ENCODE data around the gene CNTN4. TPM values are rescaled to one million over a fixed set of nuclear protein-coding genes. Genes with fewer than 3 reads are reported as not detected.

Gene CNTN4
- total and polyA plus RNA-seq, 4 donors: 1.5 to 30.7 (median 5.7) TPM

GRCh38 chr3:2535206-2535605 is 436.5 kb downstream of the CNTN4 start:
- no peak overlapping the region for H3K9ac ChIP-seq (ENCODE audit: insufficient read depth in 1 of 2, low read length in 2 of 2)
- TF ChIP-seq CTCF (IDR thresholded peaks at IDR 0.05; ENCODE audit: control extremely low read depth, extremely low read depth): no peak
- H3K27ac ChIP-seq (ENCODE audit: low read depth in 1 of 2, low read length in 1 of 2): no peak overlapping the region
- no peaks in the 10 kb centered on the region for H3K9me3 ChIP-seq (ENCODE audit: control insufficient read depth in 4 of 4, insufficient read depth in 3 of 4, low read length in 3 of 4)
- 82 to 92% methylated on average over 1 of the region's 1 CpG for WGBS, 2 donors
- H3K4me1 ChIP-seq (ENCODE audit: control insufficient read depth in 5 of 5, insufficient read depth in 5 of 5, low read length in 5 of 5): no peaks in the 10 kb centered on the region
- ATAC-seq (ENCODE audit: insufficient read depth, low FRiP score) (no peak), DNase-seq (no peak)
- no peaks in the 10 kb centered on the region for H3K27me3 ChIP-seq (ENCODE audit: control insufficient read depth in 3 of 3, insufficient read depth in 3 of 3, low read length in 2 of 3)
- no peaks in the 10 kb centered on the region for H3K36me3 ChIP-seq (ENCODE audit: control insufficient read depth in 4 of 4, insufficient read depth in 4 of 4, low read length in 4 of 4)
- no peak overlapping the region for H3K4me3 ChIP-seq

GRCh38 chr3:2536575-2536974 is 437.9 kb downstream of the CNTN4 start:
- Histone ChIP-seq H3K9me3 (ENCODE audit: control insufficient read depth in 4 of 4, insufficient read depth in 3 of 4, low read length in 3 of 4) (no peaks in the 10 kb centered on the region), H3K9ac (ENCODE audit: insufficient read depth in 1 of 2, low read length in 2 of 2) (no peak overlapping the region), H3K4me3 (no peak overlapping the region), H3K36me3 (ENCODE audit: control insufficient read depth in 4 of 4, insufficient read depth in 4 of 4, low read length in 4 of 4) (no peaks in the 10 kb centered on the region), H3K27me3 (ENCODE audit: control insufficient read depth in 3 of 3, insufficient read depth in 3 of 3, low read length in 2 of 3) (no peaks in the 10 kb centered on the region), H3K4me1 (ENCODE audit: control insufficient read depth in 5 of 5, insufficient read depth in 5 of 5, low read length in 5 of 5) (no peaks in the 10 kb centered on the region), H3K27ac (ENCODE audit: low read depth in 1 of 2, low read length in 1 of 2) (no peak overlapping the region)
- no peak for TF ChIP-seq CTCF (IDR thresholded peaks at IDR 0.05; ENCODE audit: control extremely low read depth, extremely low read depth)
- no peak for ATAC-seq (ENCODE audit: insufficient read depth, low FRiP score)
- 81 to 86% methylated on average over 2 of the region's 2 CpGs for WGBS, 2 donors
- DNase-seq: no peak

GRCh38 chr3:2540115-2540514 is 441.4 kb downstream of the CNTN4 start:
- no peak for TF ChIP-seq CTCF (IDR thresholded peaks at IDR 0.05; ENCODE audit: control extremely low read depth, extremely low read depth)
- Histone ChIP-seq H3K27me3 (ENCODE audit: control insufficient read depth in 3 of 3, insufficient read depth in 3 of 3, low read length in 2 of 3) (no peaks in the 10 kb centered on the region), H3K27ac (ENCODE audit: low read depth in 1 of 2, low read length in 1 of 2) (no peak overlapping the region), H3K36me3 (ENCODE audit: control insufficient read depth in 4 of 4, insufficient read depth in 4 of 4, low read length in 4 of 4) (no peaks in the 10 kb centered on the region), H3K4me3 (no peak overlapping the region), H3K4me1 (ENCODE audit: control insufficient read depth in 5 of 5, insufficient read depth in 5 of 5, low read length in 5 of 5) (no peaks in the 10 kb centered on the region), H3K9ac (ENCODE audit: insufficient read depth in 1 of 2, low read length in 2 of 2) (no peak overlapping the region), H3K9me3 (ENCODE audit: control insufficient read depth in 4 of 4, insufficient read depth in 3 of 4, low read length in 3 of 4) (no peaks in the 10 kb centered on the region)
- ATAC-seq (ENCODE audit: insufficient read depth, low FRiP score) (no peak), DNase-seq (no peak)
- WGBS, 2 donors: 81 to 82% methylated on average over 5 of the region's 5 CpGs

GRCh38 chr3:2543247-2543646 is 444.6 kb downstream of the CNTN4 start:
- peak; percentile 41 for ATAC-seq (ENCODE audit: insufficient read depth, low FRiP score)

More at GRCh38 chr3:2543247-2543646, 444.6 kb downstream of the CNTN4 start:
- DNase-seq: peak in 1 of 3 donors; percentile 2
- no peak overlapping the region for H3K27ac ChIP-seq (ENCODE audit: low read depth in 1 of 2, low read length in 1 of 2)
- no peak for TF ChIP-seq CTCF (IDR thresholded peaks at IDR 0.05; ENCODE audit: control extremely low read depth, extremely low read depth)
- no peaks in the 10 kb centered on the region for H3K27me3 ChIP-seq (ENCODE audit: control insufficient read depth in 3 of 3, insufficient read depth in 3 of 3, low read length in 2 of 3)
- H3K4me1 ChIP-seq (ENCODE audit: control insufficient read depth in 5 of 5, insufficient read depth in 5 of 5, low read length in 5 of 5): no peaks in the 10 kb centered on the region
- WGBS, 2 donors: 60 to 78% methylated on average over 3 of the region's 3 CpGs
- H3K4me3 ChIP-seq: no peak overlapping the region
- no peaks in the 10 kb centered on the region for H3K9me3 ChIP-seq (ENCODE audit: control insufficient read depth in 4 of 4, insufficient read depth in 3 of 4, low read length in 3 of 4)
- H3K36me3 ChIP-seq (ENCODE audit: control insufficient read depth in 4 of 4, insufficient read depth in 4 of 4, low read length in 4 of 4): no peaks in the 10 kb centered on the region
- H3K9ac ChIP-seq (ENCODE audit: insufficient read depth in 1 of 2, low read length in 2 of 2): no peak overlapping the region
